ENCODE measurements around the gene ARHGEF9.

ARHGEF9 gene

GRCh38 chrX:63758011-63758410 is 27.0 kb downstream of the ARHGEF9 start:
- no peak overlapping the region for H3K4me3 ChIP-seq (ENCODE audit: low read depth, low read length)
- TF ChIP-seq CTCF (conservative IDR thresholded peaks at IDR 0.05; ENCODE audit: low read depth, low read length), result no peak
- no peak for DNase-seq (ENCODE audit: low read depth)

- no peak for TF ChIP-seq CTCF (conservative IDR thresholded peaks at IDR 0.05; ENCODE audit: low read depth, low read length)
- no peak for DNase-seq (ENCODE audit: low read depth)
- no peak overlapping the region for H3K4me3 ChIP-seq (ENCODE audit: low read depth, low read length)
Measured at GRCh38 chrX:63755892-63756291, 29.1 kb downstream of the ARHGEF9 start.

- TF ChIP-seq CTCF (conservative IDR thresholded peaks at IDR 0.05; ENCODE audit: low read depth, low read length), result no peak
- DNase-seq (ENCODE audit: low read depth), result peak; percentile 96
Measured at GRCh38 chrX:63754860-63755579, 30.0 kb downstream of the ARHGEF9 start.

GRCh38 chrX:63754136-63754859 is 30.7 kb downstream of the ARHGEF9 start:
- peak; percentile 26 for DNase-seq (ENCODE audit: low read depth)
- TF ChIP-seq CTCF (conservative IDR thresholded peaks at IDR 0.05; ENCODE audit: low read depth, low read length), result no peak
- H3K4me3 ChIP-seq (ENCODE audit: low read depth, low read length), result peak overlapping the region; percentile 77

More at GRCh38 chrX:63754860-63755579, 30.0 kb downstream of the ARHGEF9 start:
- H3K4me3 ChIP-seq (ENCODE audit: low read depth, low read length), result peak overlapping the region; percentile 77

GRCh38 chrX:63751481-63751880 is 33.5 kb downstream of the ARHGEF9 start:
- no peak for DNase-seq (ENCODE audit: low read depth)
- TF ChIP-seq CTCF (conservative IDR thresholded peaks at IDR 0.05; ENCODE audit: low read depth, low read length), result no peak
- H3K4me3 ChIP-seq (ENCODE audit: low read depth, low read length), result no peak overlapping the region

GRCh38 chrX:63750811-63751210 is 34.2 kb downstream of the ARHGEF9 start:
- no peak overlapping the region for H3K4me3 ChIP-seq (ENCODE audit: low read depth, low read length)
- DNase-seq (ENCODE audit: low read depth), result no peak
- TF ChIP-seq CTCF (conservative IDR thresholded peaks at IDR 0.05; ENCODE audit: low read depth, low read length), result no peak

Measured in choroid plexus epithelial cell (primary cell).